ENCODE results near the gene MYH15.

MYH15 gene

DNA sequence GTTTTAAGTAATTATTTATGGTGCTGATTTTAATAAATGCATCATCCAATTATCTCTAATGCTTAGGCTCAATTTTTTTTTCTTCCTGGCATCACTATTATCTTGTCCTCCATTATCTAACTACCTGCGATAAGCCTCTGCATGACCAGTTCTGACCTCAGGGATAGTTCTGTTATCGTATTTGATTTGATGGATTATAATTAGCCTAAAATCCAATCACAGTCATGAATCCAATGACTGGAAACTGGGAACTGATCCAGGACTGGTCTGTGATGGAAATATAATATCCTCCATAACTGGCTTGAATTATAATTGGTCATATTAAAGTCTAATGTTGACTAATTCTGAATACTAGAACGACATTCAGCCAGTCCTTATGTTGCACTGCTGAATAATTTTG is 1.1 kb downstream of the MYH15 start:
- H3K27me3 Mint-ChIP-seq (ENCODE audit: low read depth, poor library complexity), result peaks cover 4% of the 10 kb centered on the region
- TF ChIP-seq, protein P1, sequence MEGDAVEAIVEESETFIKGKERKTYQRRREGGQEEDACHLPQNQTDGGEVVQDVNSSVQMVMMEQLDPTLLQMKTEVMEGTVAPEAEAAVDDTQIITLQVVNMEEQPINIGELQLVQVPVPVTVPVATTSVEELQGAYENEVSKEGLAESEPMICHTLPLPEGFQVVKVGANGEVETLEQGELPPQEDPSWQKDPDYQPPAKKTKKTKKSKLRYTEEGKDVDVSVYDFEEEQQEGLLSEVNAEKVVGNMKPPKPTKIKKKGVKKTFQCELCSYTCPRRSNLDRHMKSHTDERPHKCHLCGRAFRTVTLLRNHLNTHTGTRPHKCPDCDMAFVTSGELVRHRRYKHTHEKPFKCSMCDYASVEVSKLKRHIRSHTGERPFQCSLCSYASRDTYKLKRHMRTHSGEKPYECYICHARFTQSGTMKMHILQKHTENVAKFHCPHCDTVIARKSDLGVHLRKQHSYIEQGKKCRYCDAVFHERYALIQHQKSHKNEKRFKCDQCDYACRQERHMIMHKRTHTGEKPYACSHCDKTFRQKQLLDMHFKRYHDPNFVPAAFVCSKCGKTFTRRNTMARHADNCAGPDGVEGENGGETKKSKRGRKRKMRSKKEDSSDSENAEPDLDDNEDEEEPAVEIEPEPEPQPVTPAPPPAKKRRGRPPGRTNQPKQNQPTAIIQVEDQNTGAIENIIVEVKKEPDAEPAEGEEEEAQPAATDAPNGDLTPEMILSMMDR (IDR thresholded peaks at IDR 0.05), result no peak
- H3K9me3 Mint-ChIP-seq, result no peaks in the 10 kb centered on the region
- H3K36me3 Mint-ChIP-seq (ENCODE audit: low read depth), result no peaks in the 10 kb centered on the region
- no peak overlapping the region for H3K4me3 Mint-ChIP-seq
- H3K27ac Mint-ChIP-seq, result no peak overlapping the region
- H3K4me1 Mint-ChIP-seq, result no peaks in the 10 kb centered on the region
- DNase-seq, result no peak

DNA sequence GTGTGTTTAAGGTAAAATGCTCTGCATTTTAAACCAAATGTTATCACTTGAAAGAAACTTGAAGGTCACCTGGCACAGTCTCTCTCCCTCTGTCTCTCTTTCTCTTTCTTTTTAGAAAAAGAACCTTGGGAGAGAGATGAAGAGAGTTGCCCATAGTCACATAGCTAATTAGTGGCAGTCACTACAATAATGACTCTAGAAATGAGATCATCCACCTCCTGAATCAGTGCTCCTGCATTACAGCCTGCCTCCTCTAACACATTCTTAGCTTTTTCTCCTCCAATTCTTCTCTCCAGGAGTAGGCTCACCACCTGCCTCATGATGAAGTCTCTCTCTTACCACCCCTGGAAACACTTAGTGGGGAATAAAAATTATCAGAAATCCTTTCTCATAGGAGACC is 2.5 kb downstream of the MYH15 start:
- Mint-ChIP-seq H3K9me3 (no peaks in the 10 kb centered on the region), H3K4me3 (no peak overlapping the region), H3K27me3 (ENCODE audit: low read depth, poor library complexity) (peaks cover 4% of the 10 kb centered on the region), H3K36me3 (ENCODE audit: low read depth) (no peaks in the 10 kb centered on the region), H3K4me1 (no peaks in the 10 kb centered on the region), H3K27ac (no peak overlapping the region)
- TF ChIP-seq, protein P1 (IDR thresholded peaks at IDR 0.05), result no peak
- DNase-seq, result no peak

DNA sequence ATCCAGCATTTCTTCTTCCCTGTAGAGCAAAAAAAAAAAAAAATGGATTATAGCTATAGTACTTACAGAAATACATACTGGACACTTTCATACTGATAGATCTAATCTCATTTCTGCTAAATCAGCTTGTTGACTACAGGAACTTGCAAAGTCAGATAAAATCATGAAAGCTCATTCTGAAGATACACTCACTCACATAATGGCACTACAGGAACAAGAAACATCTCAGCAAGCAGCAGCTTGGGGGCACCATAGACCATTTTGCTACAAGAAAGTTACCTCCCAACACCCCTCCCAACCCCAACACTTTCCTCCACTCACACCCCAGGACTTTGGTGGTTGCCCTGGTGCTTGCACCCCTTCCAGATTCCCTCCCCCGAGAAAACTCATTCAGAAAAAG is 4.6 kb downstream of the MYH15 start:
- no peaks in the 10 kb centered on the region for H3K9me3 Mint-ChIP-seq
- no peak for DNase-seq
- no peaks in the 10 kb centered on the region for H3K36me3 Mint-ChIP-seq (ENCODE audit: low read depth)
- no peak overlapping the region for H3K27ac Mint-ChIP-seq
- H3K4me1 Mint-ChIP-seq, result no peaks in the 10 kb centered on the region
- no peak overlapping the region for H3K4me3 Mint-ChIP-seq
- peaks cover under 1% of the 10 kb centered on the region for H3K27me3 Mint-ChIP-seq (ENCODE audit: low read depth, poor library complexity)
- TF ChIP-seq, protein P1 (IDR thresholded peaks at IDR 0.05), result no peak

DNA sequence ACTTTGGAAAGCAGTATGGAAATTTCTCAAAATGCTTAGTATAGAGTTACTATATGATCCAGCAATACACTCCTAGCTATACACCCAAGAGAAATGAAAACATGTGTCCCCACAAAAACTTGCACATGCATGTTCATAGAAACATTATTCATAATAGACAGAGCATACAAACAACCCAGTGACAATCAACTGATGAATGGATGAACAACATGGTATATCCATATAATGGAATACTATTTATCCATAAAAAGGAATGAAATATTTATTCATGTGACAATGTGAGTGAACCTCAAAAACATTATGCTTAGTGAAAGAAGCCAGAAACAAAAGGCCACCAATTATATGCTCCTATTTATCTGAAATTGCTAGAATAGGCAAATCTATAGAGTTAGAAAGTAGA is 6.7 kb downstream of the MYH15 start:
- Mint-ChIP-seq H3K27me3 (ENCODE audit: low read depth, poor library complexity) (no peaks in the 10 kb centered on the region), H3K27ac (no peak overlapping the region), H3K4me1 (no peaks in the 10 kb centered on the region), H3K36me3 (ENCODE audit: low read depth) (no peaks in the 10 kb centered on the region), H3K9me3 (no peaks in the 10 kb centered on the region), H3K4me3 (no peak overlapping the region)
- TF ChIP-seq, protein P1 (IDR thresholded peaks at IDR 0.05), result no peak
- no peak for DNase-seq

DNA sequence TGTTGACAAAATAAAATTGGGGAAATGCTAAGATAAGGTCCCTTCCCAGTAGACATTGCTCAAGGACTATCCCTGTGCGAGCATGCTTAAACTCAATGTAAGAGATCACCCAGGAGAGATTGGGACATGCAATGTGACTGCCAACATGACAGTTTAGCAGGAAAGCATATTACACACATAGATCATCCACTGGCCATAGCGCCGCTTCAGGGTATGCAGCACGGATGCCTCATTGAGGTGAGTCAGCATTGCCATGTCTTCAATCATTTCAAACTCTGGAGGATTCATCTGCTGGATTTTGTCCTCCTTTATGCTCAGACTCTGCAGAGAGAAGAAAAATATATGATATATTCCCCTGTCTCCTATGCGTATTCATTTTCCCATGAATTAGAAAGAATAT is 8.9 kb downstream of the MYH15 start:
- Mint-ChIP-seq H3K4me3 (no peak overlapping the region), H3K9me3 (no peaks in the 10 kb centered on the region), H3K4me1 (no peaks in the 10 kb centered on the region), H3K27me3 (ENCODE audit: low read depth, poor library complexity) (no peaks in the 10 kb centered on the region), H3K27ac (no peak overlapping the region), H3K36me3 (ENCODE audit: low read depth) (no peaks in the 10 kb centered on the region)
- no peak for DNase-seq
- TF ChIP-seq, protein P1 (IDR thresholded peaks at IDR 0.05), result no peak

DNA sequence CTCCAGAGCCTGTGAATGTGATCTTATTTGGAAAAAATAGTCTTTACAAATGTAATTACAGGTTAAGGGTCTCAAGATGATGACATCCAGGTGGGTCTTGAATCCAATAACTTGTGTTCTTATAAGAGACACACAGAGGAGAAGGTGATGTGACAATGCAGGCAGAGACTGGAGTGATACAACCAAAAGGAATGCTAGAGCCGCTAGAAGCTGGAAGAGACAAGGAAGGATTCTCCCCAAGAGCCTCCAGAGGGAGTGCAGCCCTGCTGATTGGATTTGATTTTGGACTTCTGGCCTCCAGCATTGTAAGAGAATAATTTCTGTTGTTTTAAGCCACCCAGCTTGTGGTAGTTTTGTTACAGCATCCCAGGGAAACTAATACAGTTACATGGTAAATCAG is 9.7 kb downstream of the MYH15 start:
- no peaks in the 10 kb centered on the region for H3K9me3 Mint-ChIP-seq
- TF ChIP-seq, protein P1 (IDR thresholded peaks at IDR 0.05), result no peak
- H3K27ac Mint-ChIP-seq, result no peak overlapping the region
- H3K27me3 Mint-ChIP-seq (ENCODE audit: low read depth, poor library complexity), result no peaks in the 10 kb centered on the region
- no peak overlapping the region for H3K4me3 Mint-ChIP-seq
- no peaks in the 10 kb centered on the region for H3K36me3 Mint-ChIP-seq (ENCODE audit: low read depth)
- DNase-seq, result no peak
- H3K4me1 Mint-ChIP-seq, result no peaks in the 10 kb centered on the region
